Gastrocnemius medialis (tissue), 4 donors: ENCODE data around the gene NOL4L. TPM values are rescaled to one million over a fixed set of nuclear protein-coding genes. Genes with fewer than 3 reads are reported as not detected.

Source experiments
- ATAC-seq, 2 donors: fragments of 150-250 bp; one replicate each; pipeline ENCODE4 v1.9.1; 2016
- DNase-seq, 2 donors: peaks; one replicate each; pipeline ENCODE4 v3.0.0-alpha.2; 2019
- H3K27ac ChIP-seq, 4 donors: fragments of 200-600 bp; sonication (generic); 1 replicate in 1 of 4; 2 replicates in 3 of 4; pipeline ENCODE4 v1.5.1; 2016 to 2018; ENCODE audit warnings: mild to moderate bottlenecking in 2 of 4, moderate library complexity in 1 of 4
- H3K27me3 ChIP-seq, 3 donors: fragments of 200-600 bp; sonication (generic) in 2 of 3; 1 replicate in 1 of 3; 2 replicates in 2 of 3; pipeline versions ENCODE4 v1.5.1 to v1.6.0; 2016 to 2019; ENCODE audit warnings: mild to moderate bottlenecking in 1 of 3, moderate library complexity in 1 of 3
- H3K36me3 ChIP-seq, 2 donors: fragments of 200-600 bp; sonication (generic) in 1 of 2; one replicate each; pipeline ENCODE4 v1.5.1; 2017 to 2018
- H3K4me1 ChIP-seq, 2 donors: fragments of 200-600 bp; sonication (generic) in 1 of 2; one replicate each; pipeline ENCODE4 v1.5.1; 2016 to 2017; ENCODE audit warnings: mild to moderate bottlenecking in 2 of 2
- H3K4me3 ChIP-seq, 4 donors: fragments of 200-600 bp; sonication (generic) in 3 of 4; 1 replicate in 1 of 4; 2 replicates in 3 of 4; pipeline ENCODE4 v1.5.1; 2016 to 2019; ENCODE audit warnings: mild to moderate bottlenecking in 2 of 4
- H3K9me3 ChIP-seq, 3 donors: fragments of 200-600 bp; sonication (generic) in 2 of 3; 1 replicate in 1 of 3; 2 replicates in 2 of 3; pipeline ENCODE4 v1.5.1; 2016 to 2019
- CTCF ChIP-seq, 5 experiments: fragments of 450-650 bp in 3 of 5; fragments of 200-600 bp in 2 of 5; sonication (generic) in 2 of 5; IDR thresholded peaks in 4 of 5; conservative IDR thresholded peaks in 1 of 5; 1 replicate in 4 of 5; 2 replicates in 1 of 5; pipeline ENCODE4 v1.5.1; 2016 to 2019; ENCODE audit warnings: antibody characterized with exemption in 5 of 5, mild to moderate bottlenecking in 3 of 5, moderate library complexity in 3 of 5
- POLR2A ChIP-seq, 2 donors: fragments of 450-650 bp; IDR thresholded peaks; one replicate each; pipeline ENCODE4 v1.6.1; 2017; ENCODE audit warnings: antibody characterized with exemption in 2 of 2, mild to moderate bottlenecking in 2 of 2, moderate library complexity in 2 of 2
- in situ Hi-C, 4 donors: fragments of 200-750 bp; cut with MboI; loops; one replicate each; pipeline versions ENCODE4 v1.15.0 to v1.8.0; 2017; ENCODE audit warnings: low sequenced_read_pairs in 4 of 4
- intact Hi-C: fragments of 100-400 bp; cut with DNase I; formaldehyde crosslinking; loops from one replicate; pipeline ENCODE4 v1.15.1; 2023; ENCODE audit warnings: low total_unique reads
- total RNA-seq, 4 donors: library from RNA; depleted of rRNA; stranded (reverse); fragments of >200 nt; gene quantifications; one replicate each; pipeline versions ENCODE4 v1.1.0 to v1.2.3, GENCODE V29; 2016

Gene NOL4L
- total RNA-seq, 4 donors from 2014 or later: 1.4 to 1.9 (median 1.7) TPM

- H3K27ac ChIP-seq: no peak overlapping the region
- in situ Hi-C loops: no loop called here
- no peak overlapping the region for H3K4me3 ChIP-seq
- H3K36me3 ChIP-seq: no peaks in the 10 kb centered on the region
- no peaks in the 10 kb centered on the region for H3K4me1 ChIP-seq
- intact Hi-C loops: no loop called here
- DNase-seq (no peak), ATAC-seq (no peak)
- no peaks in the 10 kb centered on the region for H3K9me3 ChIP-seq
- H3K27me3 ChIP-seq: no peaks in the 10 kb centered on the region
- no peak for TF ChIP-seq CTCF (IDR thresholded peaks at IDR 0.05 in 4 of 5, conservative IDR thresholded peaks at IDR 0.05 in 1 of 5)
- no peak for TF ChIP-seq POLR2A (IDR thresholded peaks at IDR 0.05)
These were observed 26.6 kb downstream of the NOL4L start for GRCh38 chr20:32558526-32558925.

DNA sequence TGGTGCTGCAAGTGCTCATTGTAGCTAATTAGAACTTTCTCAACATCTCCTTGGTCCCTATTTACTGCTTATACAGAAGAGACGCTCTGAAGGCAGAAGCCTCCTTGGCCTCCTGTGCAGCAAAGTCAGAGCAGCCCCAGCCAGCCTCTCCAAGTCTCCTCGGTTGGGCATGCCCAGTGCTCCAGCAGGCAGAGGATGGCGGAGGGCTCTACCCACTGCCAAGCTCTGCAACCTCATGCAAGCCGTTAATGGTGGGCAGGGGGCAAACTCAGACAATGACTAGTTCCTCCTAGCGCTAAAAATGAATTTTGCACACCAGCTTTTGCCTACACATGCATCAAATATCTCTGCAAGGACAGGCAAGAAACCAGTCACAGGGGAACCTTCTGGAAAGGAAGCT lies 27.8 kb downstream of the NOL4L start:
- no peaks in the 10 kb centered on the region for H3K36me3 ChIP-seq
- H3K9me3 ChIP-seq: no peaks in the 10 kb centered on the region
- H3K4me1 ChIP-seq: no peaks in the 10 kb centered on the region
- H3K27me3 ChIP-seq: no peaks in the 10 kb centered on the region
- no peak for TF ChIP-seq POLR2A (IDR thresholded peaks at IDR 0.05)
- no peak for TF ChIP-seq CTCF (IDR thresholded peaks at IDR 0.05 in 4 of 5, conservative IDR thresholded peaks at IDR 0.05 in 1 of 5)
- intact Hi-C loops: no loop called here
- no peak overlapping the region for H3K27ac ChIP-seq
- DNase-seq (no peak), ATAC-seq (no peak)
- in situ Hi-C loops: no loop called here
- no peak overlapping the region for H3K4me3 ChIP-seq

- no peak overlapping the region for H3K27ac ChIP-seq
- DNase-seq (no peak), ATAC-seq (no peak)
- TF ChIP-seq POLR2A (IDR thresholded peaks at IDR 0.05) (no peak), CTCF (IDR thresholded peaks at IDR 0.05 in 4 of 5, conservative IDR thresholded peaks at IDR 0.05 in 1 of 5) (no peak)
- in situ Hi-C loops (no loop called here), intact Hi-C loops (no loop called here)
- H3K9me3 ChIP-seq: no peaks in the 10 kb centered on the region
- H3K27me3 ChIP-seq: no peaks in the 10 kb centered on the region
- H3K4me3 ChIP-seq: no peak overlapping the region
- H3K36me3 ChIP-seq: no peaks in the 10 kb centered on the region
- no peaks in the 10 kb centered on the region for H3K4me1 ChIP-seq
These were observed 28.6 kb downstream of the NOL4L start for GRCh38 chr20:32556312-32557184.

GRCh38 chr20:32555584-32555983 lies 29.5 kb downstream of the NOL4L start:
- intact Hi-C loops: no loop called here
- no peaks in the 10 kb centered on the region for H3K36me3 ChIP-seq
- TF ChIP-seq CTCF (IDR thresholded peaks at IDR 0.05 in 4 of 5, conservative IDR thresholded peaks at IDR 0.05 in 1 of 5) (no peak), POLR2A (IDR thresholded peaks at IDR 0.05) (no peak)
- H3K27me3 ChIP-seq: no peaks in the 10 kb centered on the region
- DNase-seq (no peak), ATAC-seq (no peak)
- no peaks in the 10 kb centered on the region for H3K4me1 ChIP-seq
- no peaks in the 10 kb centered on the region for H3K9me3 ChIP-seq
- H3K27ac ChIP-seq: no peak overlapping the region
- H3K4me3 ChIP-seq: no peak overlapping the region
- in situ Hi-C loops: no loop called here

GRCh38 chr20:32554965-32555289 lies 30.2 kb downstream of the NOL4L start:
- DNase-seq: no peak
- Histone ChIP-seq H3K27ac (no peak overlapping the region), H3K27me3 (no peaks in the 10 kb centered on the region), H3K36me3 (no peaks in the 10 kb centered on the region), H3K4me1 (no peaks in the 10 kb centered on the region), H3K9me3 (no peaks in the 10 kb centered on the region), H3K4me3 (no peak overlapping the region)
- intact Hi-C loops: no loop called here
- TF ChIP-seq POLR2A (IDR thresholded peaks at IDR 0.05): no peak
- no peak for TF ChIP-seq CTCF (IDR thresholded peaks at IDR 0.05 in 4 of 5, conservative IDR thresholded peaks at IDR 0.05 in 1 of 5)
- in situ Hi-C loops: no loop called here
- no peak for ATAC-seq
